HCT116 (cell line): Measurements from ENCODE around the gene FOXK1.

Experiments
- CTCF ChIP-seq, 3 experiments: fragments of 200-600 bp in 1 of 3; sonication (generic) in 1 of 3; IDR thresholded peaks in 2 of 3; conservative IDR thresholded peaks in 1 of 3; 2 replicates each; pipeline ENCODE4 v1.5.1; 2012 to 2017; ENCODE audit warnings: low read depth in 2 of 3, low read length in 2 of 3, antibody characterized with exemption in 1 of 3, borderline replicate concordance in 1 of 3, control low read depth in 1 of 3, mild to moderate bottlenecking in 1 of 3, mixed read lengths in 1 of 3, mixed run types in 1 of 3, moderate library complexity in 1 of 3; ENCODE audit not compliant: insufficient read depth in 1 of 3
- EGR1 ChIP-seq: IDR thresholded peaks from 2 replicates; pipeline ENCODE4 v1.6.1; 2012; ENCODE audit warnings: low read depth
- ELF1 ChIP-seq: IDR thresholded peaks from 2 replicates; pipeline ENCODE4 v1.6.1; 2012; ENCODE audit warnings: low read depth, borderline replicate concordance
- EZH2 ChIP-seq: fragments of 200-600 bp; sonication (generic); IDR thresholded peaks from 2 replicates; pipeline ENCODE4 v1.6.1; 2017; ENCODE audit warnings: antibody characterized with exemption, mixed run types
- EZH2phosphoT487 ChIP-seq: fragments of 200-600 bp; IDR thresholded peaks from 2 replicates; pipeline ENCODE4 v1.6.1; 2018; ENCODE audit warnings: antibody characterized with exemption, borderline replicate concordance
- MAX ChIP-seq: IDR thresholded peaks from 2 replicates; pipeline ENCODE4 v1.6.1; 2012
- POLR2A ChIP-seq: IDR thresholded peaks from 2 replicates; pipeline ENCODE4 v1.7.0; 2011; ENCODE audit warnings: borderline replicate concordance; ENCODE audit not compliant: insufficient read depth, insufficient read length; ENCODE audit errors: extremely low read depth
- SIN3A ChIP-seq: IDR thresholded peaks from 2 replicates; pipeline ENCODE4 v1.6.1; 2012; ENCODE audit warnings: low read depth
- TCF7L2 ChIP-seq: IDR thresholded peaks from 2 replicates; pipeline ENCODE4 v1.7.0; 2011; ENCODE audit warnings: borderline replicate concordance, inconsistent platforms; ENCODE audit not compliant: insufficient read depth, insufficient read length; ENCODE audit errors: extremely low read depth
- YY1 ChIP-seq: IDR thresholded peaks from 2 replicates; pipeline ENCODE4 v1.6.1; 2011; ENCODE audit warnings: low read length, low read depth, moderate library complexity, mild to moderate bottlenecking; ENCODE audit not compliant: insufficient replicate concordance; ENCODE audit errors: extremely low read depth

DNA sequence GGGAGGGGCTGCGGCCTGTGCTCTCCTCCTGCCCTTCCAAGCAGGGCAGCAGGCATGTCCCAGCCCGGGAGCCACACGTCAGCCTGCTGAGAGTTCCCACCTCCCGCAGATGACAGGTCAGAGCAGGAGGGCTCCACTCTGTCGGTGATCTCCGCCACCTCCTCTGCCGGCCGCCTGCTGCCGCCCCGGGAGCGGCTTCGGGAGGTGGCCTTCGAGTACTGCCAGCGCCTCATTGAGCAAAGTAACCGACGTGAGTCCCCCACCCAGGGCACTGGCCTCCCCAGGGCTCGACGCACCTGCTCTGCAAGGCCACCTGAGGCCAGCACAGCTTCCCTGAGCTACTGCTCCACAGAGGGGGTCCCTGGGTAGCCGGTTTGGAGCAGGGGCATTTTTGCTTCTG lies 102.7 kb downstream of the FOXK1 start:
- TF ChIP-seq CTCF (IDR thresholded peaks at IDR 0.05 in 2 of 3, conservative IDR thresholded peaks at IDR 0.05 in 1 of 3; ENCODE audit: borderline replicate concordance in 1 of 3, insufficient read depth in 1 of 3, low read depth in 2 of 3, low read length in 2 of 3), result no peak
- no peak for TF ChIP-seq POLR2A
- no peak for TF ChIP-seq EGR1
- TF ChIP-seq MAX, result no peak
- TF ChIP-seq EZH2phosphoT487, result no peak
- TF ChIP-seq TCF7L2, result no peak
- TF ChIP-seq ELF1, result no peak
- no peak for TF ChIP-seq EZH2
- no peak for TF ChIP-seq SIN3A
- TF ChIP-seq YY1, result no peak
